ENCODE data around the gene SIGMAR1.

- TF ChIP-seq POLR2AphosphoS5 (IDR thresholded peaks at IDR 0.05) = no peak
- no peak for TF ChIP-seq POLR2A (IDR thresholded peaks at IDR 0.05)
- no peak for TF ChIP-seq CTCF (IDR thresholded peaks at IDR 0.05)
Observed at GRCh38 chr9:34627716-34628655, 9.6 kb downstream of the SIGMAR1 start.
